Dermis microvascular lymphatic vessel endothelial cell (primary cell): ENCODE data around the gene ZBTB33. TPM values are rescaled to one million over a fixed set of nuclear protein-coding genes. Genes with fewer than 3 reads are reported as not detected.

Experiments used
- DNase-seq, 2 donors: peaks; one replicate each; pipeline versions ENCODE4 v3.0.0 to v3.0.0-alpha.2; 2010; ENCODE audit warnings: low read depth in 2 of 2
- total RNA-seq: library from RNA; depleted of rRNA; stranded (reverse); fragments of >200 nt; gene quantifications from 2 replicates; pipeline ENCODE4 v1.2.1, GENCODE V29; 2014

The ZBTB33 gene
- total RNA-seq, 1 donor from 2014 or later: 12.2 TPM

DNA sequence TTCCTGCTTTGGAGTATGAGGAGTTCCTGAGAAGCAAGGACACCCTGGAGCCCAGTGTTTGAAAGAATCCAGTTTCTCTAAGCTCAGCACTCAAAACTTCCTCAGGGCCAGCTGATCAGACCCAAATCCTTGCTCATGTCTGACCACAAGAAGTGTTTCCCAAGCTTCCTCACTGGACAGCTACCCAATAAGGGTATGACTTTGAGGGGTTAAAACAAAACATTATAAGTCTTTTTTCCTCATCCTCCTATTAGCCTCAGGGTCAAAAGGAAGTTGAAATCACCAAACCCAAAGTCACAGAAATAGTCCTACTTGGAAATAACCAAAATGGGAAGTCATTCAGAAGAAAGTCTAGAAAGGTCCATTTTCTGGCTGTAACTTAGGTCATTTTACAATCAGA, 13.7 kb downstream of the ZBTB33 start:
- no peak for DNase-seq

DNA sequence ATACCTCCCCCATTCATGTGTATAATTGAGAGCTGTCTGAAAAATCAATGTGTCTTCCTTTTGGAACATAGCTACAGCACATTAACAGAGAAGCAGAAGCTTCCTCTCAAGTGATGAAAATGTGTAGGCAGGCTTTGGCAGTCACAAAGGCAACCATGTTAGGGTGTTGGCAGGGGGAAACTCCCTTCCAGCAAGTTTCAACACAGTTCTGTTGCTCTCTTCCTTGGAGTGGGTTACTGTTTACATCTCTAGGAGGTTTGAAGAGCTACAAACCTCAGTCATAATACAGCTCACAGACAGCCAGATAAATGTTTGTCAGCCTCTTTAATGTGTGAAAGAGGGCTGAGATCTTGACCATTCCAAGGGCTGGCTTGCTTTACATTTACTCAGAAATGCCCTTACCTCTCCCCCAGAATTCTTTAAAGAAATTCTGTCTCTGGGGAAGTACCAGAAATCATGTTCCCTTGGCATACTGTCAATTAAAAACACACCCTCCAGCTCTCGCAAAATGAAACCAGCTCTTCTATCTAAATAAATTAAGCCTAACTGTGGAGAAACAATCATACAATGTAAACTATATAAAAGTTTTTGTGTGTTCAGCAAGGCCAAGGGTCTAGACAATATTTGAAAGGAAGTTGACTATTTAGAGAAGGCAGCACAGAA, 18.9 kb downstream of the ZBTB33 start:
- no peak for DNase-seq

DNA sequence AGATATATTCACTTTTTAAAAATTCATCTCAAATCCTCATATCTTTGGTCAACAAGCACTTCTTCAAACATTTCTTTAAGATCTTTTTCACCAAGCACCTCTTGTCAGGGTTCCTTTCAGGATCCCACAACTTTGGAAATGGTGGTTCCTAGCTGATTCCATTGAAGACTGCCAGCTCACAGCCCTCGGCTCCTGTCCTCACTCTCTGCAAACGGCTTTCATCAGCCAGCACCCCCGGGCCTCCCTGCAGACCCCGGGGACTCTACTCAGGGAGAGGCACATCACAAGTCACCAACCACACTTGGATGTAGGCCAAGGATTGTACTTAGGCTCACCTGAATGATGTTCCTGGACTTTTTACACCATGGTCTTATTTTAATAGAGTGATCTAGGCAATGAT, 20.0 kb downstream of the ZBTB33 start:
- DNase-seq: no peak

- no peak for DNase-seq
These were observed 20.6 kb downstream of the ZBTB33 start for GRCh38 chrX:120271218-120271617.

GRCh38 chrX:120274145-120274544, 23.5 kb downstream of the ZBTB33 start:
- DNase-seq: no peak

- DNase-seq: no peak
These were observed 24.3 kb downstream of the ZBTB33 start for GRCh38 chrX:120274958-120275357.

DNA sequence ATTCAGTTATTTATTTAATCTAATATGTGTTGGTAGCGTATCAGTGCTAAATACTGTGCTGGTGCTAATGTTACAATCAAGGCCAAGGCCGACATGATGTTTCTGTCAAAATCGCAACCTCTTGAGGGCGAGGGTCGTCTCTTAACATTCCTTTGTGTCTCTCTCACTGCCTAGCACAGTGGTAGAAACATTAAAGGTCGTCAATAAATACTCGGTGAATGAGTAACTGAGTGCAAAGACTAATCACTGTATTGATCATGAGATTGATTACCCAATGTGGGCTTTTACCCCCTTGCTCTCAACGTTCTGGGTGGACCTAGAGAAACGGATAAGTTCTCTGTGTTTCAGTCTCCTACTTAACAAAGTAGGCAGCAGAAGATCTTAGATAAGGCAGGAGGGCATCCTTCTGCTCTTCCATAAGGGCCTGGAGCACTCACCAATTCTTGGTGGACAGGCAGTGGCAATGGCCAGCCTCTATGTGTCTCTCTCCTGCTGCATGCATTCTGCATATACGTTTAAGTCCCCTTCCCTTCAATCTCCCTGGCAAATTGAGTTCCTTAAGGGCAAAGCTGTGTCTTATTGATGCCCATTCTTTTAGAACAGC, 30.5 kb downstream of the ZBTB33 start:
- no peak for DNase-seq

DNA sequence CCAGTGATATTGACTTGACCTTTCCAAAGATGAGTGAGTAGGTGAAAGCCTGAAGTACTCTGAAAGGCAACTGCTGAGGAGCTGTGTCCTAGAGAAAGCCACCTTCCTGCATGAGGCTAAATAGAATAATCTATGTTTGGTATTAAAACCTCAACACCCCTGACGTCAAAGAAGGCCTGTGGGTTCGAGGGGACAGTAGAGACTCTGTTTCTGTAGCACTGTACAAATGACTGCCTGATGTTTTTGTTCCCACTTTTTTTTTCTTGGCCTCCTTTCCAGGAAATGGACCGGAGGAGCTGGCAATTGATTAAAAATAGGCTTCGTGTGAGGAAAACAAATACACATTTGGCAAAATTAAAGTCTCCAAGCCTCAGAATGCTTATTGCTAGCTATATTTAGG, 31.1 kb downstream of the ZBTB33 start:
- no peak for DNase-seq

DNA sequence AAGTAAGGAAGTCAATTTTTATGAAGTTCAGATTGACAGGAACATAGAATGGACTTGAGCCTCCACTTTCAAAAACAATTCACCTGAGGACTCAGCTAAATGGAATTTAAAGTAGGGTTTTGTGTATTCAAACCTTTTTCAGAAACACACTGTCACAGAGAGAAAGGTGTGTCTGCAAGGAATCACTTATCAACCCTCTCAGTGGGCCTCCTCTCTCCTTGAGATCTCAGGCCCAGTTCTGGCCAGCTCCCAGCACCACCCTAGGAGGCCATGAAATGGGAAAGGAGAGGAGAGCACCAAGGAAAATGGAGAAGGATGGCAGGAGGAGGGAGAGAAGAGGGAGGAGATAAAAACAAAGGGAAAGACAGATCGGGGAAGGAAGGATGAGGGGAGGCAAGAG, 32.1 kb downstream of the ZBTB33 start:
- DNase-seq: no peak

DNA sequence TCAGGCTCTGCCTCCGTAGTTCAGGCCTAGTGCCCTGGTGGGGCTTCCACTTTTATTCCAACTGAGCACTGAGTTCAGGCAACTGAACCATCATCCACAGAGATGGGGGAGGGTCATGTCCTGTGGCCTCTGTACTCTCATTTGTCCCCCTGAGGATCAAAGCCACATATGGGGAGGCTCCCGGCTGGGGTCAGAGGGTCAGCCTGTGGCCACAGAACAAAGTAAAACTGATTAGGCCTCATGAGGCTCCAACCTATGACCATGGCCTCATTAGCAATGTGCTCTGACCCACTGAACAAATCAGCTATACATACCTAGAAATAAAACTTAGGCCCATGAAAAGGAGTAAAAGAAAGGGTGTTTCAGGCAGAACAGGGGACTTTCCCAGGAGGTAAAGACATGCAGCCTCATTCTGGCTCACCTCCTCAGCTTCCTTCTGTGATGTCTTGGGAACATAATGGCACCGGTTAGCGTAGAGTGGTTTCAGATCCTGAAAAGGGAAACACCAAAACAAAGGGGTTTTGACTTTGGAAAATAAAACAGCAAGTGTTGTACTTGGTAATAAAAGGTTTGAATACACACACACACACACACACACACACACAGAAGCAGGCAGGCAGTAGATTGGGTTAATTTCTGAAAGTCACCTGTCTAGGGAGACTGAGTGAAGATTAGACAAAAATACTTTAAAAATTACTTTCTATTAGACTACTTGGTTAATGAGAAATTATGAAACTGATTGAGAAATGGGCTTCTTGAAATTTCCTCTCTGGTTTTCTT, 36.3 kb downstream of the ZBTB33 start:
- DNase-seq: no peak

GRCh38 chrX:120287513-120288112, 37.0 kb downstream of the ZBTB33 start:
- DNase-seq: no peak

DNA sequence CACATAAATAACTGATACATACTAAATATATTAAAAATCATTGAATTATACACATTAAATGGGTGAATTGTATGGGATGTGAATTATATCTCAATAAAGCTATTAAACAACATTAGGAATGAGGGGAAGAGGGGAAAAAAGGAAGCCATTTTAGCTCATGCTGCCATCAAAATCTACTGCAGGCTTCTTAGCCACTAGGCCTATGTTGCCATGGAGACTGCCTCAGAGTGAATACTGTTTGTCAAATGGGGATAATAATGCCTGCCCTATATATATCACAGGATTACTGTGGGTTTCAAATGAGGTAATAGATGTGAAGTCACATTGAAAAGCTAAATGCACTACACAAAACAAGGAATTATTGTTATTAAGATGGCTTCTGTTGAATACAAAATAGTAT, 39.5 kb downstream of the ZBTB33 start:
- no peak for DNase-seq

- no peak for DNase-seq
These were observed 40.6 kb downstream of the ZBTB33 start for GRCh38 chrX:120291211-120291610.

DNA sequence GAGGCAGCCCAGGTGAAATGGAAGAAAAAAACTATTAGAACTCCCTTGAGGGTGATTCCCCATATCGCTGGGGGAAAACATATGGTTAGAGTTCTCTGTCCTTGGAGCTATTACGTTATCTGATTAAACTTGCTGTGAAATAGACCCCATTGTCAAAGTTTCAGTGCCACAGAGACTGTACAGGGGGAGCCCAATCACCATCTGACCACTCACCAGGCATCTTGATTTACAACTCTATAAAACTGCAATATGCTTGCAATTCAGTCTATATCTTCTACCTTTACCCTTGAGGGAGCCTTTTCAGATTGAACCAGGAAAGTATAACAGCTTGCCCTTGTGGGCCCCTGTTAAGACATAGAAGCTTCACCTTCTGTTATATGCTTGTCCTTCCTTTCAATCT, 42.4 kb downstream of the ZBTB33 start:
- DNase-seq: no peak

- no peak for DNase-seq
These were observed 44.0 kb downstream of the ZBTB33 start for GRCh38 chrX:120294651-120295050.

- DNase-seq: no peak
These were observed 47.3 kb downstream of the ZBTB33 start for GRCh38 chrX:120297923-120298322.

DNA sequence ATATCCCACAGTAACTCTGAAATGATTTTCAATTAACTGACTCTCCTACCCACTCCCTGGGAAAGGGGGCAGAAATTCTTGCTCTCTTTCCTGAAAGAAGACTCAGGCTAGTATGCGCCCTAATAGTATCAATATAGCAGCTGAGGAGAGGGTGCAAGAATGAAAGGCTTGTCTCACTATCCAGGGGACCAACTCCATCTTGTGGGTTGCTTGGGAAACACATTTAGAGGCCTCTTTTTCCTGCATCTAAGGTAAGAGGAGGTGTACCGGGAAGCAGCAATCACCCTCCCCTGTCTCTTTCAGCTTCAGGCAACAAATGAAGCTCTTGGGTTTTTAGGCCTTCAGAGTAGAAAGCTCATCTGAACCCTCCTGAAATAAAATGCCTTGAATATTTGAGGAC, 49.3 kb downstream of the ZBTB33 start:
- no peak for DNase-seq

GRCh38 chrX:120301497-120301896, 50.9 kb downstream of the ZBTB33 start:
- no peak for DNase-seq

- DNase-seq: no peak
These were observed 51.3 kb downstream of the ZBTB33 start for GRCh38 chrX:120301960-120302359.

DNA sequence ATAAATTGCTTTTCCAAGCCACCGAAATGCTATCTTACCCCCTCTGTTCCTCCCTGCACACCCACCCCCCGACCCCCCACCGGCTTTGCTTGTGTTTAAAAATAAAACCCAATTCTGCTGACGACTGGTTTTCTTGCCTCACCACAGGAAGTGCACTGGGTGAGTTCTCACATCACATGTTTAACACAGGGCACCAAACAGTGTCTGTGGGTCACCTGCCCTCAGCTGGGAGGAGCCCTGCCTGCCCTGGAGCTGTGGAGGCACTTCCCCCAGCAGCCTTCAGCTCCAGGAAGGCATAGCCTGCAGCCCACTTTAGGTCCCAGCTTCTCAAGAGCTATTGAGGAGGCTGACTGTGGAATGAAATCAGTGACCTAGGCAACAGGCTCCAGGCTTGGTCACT, 51.8 kb downstream of the ZBTB33 start:
- no peak for DNase-seq

GRCh38 chrX:120304256-120304655, 53.6 kb downstream of the ZBTB33 start:
- DNase-seq: no peak

DNA sequence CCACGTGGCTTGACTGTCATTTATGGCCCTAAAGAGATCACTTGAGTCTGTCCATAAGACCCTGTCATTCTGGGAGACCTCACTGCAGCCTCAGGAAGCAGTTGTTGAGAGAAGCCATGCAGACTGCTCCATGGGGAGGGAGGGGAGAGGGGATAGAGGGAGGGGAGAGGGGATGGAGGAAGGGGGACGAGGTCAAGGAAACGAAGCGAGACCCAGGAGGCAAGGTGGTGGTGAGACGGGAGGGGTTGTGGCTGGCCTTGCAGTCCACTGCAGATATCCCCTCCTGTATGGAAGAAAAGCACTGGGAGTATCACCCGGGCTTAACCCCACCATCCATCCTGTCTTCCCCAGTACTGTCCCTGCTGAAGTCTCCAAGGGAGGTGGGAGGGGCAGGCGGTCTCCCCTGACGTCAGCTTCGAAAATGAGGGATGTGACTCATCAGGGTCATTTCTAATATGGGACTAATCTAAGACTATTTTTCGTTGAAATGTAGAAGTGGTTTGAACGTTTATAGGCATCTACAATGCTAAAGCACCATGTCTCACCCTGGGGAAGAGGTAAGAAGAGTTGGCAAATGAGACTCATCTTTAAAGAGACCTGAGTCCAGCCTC, 55.0 kb downstream of the ZBTB33 start:
- no peak for DNase-seq
